K562 (cell line): ENCODE data around the gene BSN. TPM values are rescaled to one million over a fixed set of nuclear protein-coding genes. Genes with fewer than 3 reads are reported as not detected.

ENCODE experiments used
- ATF4 ChIP-seq: fragments of 450-650 bp; formaldehyde crosslinking; IDR thresholded peaks from 2 replicates; pipeline ENCODE4 v1.4.0; 2022; ENCODE audit warnings: mild to moderate bottlenecking, moderate library complexity
- FIP1L1 ChIP-seq: fragments of 200-400 bp; formaldehyde crosslinking; IDR thresholded peaks from 2 replicates; pipeline ENCODE4 v1.6.1; 2018; ENCODE audit warnings: mild to moderate bottlenecking, low read depth, low read length; ENCODE audit not compliant: poor library complexity, severe bottlenecking
- GTF3C2 ChIP-seq: IDR thresholded peaks from 3 replicates; pipeline ENCODE4 v1.6.1; 2011; ENCODE audit warnings: borderline replicate concordance, mild to moderate bottlenecking, moderate library complexity; ENCODE audit not compliant: insufficient read length; ENCODE audit errors: extremely low read depth
- HCFC1 ChIP-seq: IDR thresholded peaks from 2 replicates; pipeline ENCODE4 v1.6.1; 2012; ENCODE audit warnings: low read depth, low read length, improper control_type of control experiment
- KLF1 ChIP-seq: fragments of 450-650 bp; IDR thresholded peaks from 2 replicates; pipeline ENCODE4 v1.6.1; 2016; ENCODE audit warnings: missing genetic modification characterization, missing compliant biosample characterization
- NFE2 ChIP-seq: IDR thresholded peaks from 2 replicates; pipeline ENCODE4 v1.6.1; 2014; ENCODE audit warnings: antibody characterized with exemption, low read depth
- POLR2A ChIP-seq: fragments of 450-650 bp; conservative IDR thresholded peaks from 2 replicates; pipeline ENCODE4 v1.6.1; 2016
- RFX5 ChIP-seq: IDR thresholded peaks from 2 replicates; pipeline ENCODE4 v1.6.1; 2011; ENCODE audit warnings: low read depth, mild to moderate bottlenecking, improper control_type of control experiment, low read length
- RHOXF2B ChIP-seq: fragments of 250-450 bp; sonication (Bioruptor Pico); conservative IDR thresholded peaks from 2 replicates; pipeline ENCODE4 v1.5.1; 2021
- SPI1 ChIP-seq: IDR thresholded peaks from 2 replicates; pipeline ENCODE4 v1.6.1; 2011; ENCODE audit warnings: low read depth, low read length, control low read depth, borderline replicate concordance
- WHSC1 ChIP-seq: IDR thresholded peaks from one replicate; pipeline ENCODE4 v1.6.1; 2012; ENCODE audit warnings: low read length, control low read depth, inconsistent platforms
- ZNF76 ChIP-seq: fragments of 250-450 bp; sonication (Bioruptor Pico); IDR thresholded peaks from 2 replicates; pipeline ENCODE4 v1.4.0; 2020; ENCODE audit warnings: mild to moderate bottlenecking, moderate library complexity, borderline replicate concordance
- polyA plus RNA-seq, 8 experiments: library from polyadenylated mRNA; depleted of rRNA in 4 of 8; stranded (reverse) in 5 of 8; unstranded in 3 of 8; fragments of >200 nt; fragmentation: Nextera tagmentation in 2 of 8; fragmentation: Illumina TruSeq in 1 of 8; extraction: Ambion mirVana in 2 of 8; extraction: Trizol in 1 of 8; gene quantifications; 2 replicates each; pipeline versions ENCODE4 v1.2.1 to v1.2.3, GENCODE V29; 2011 to 2014; ENCODE audit warnings: inconsistent platforms in 1 of 8, missing spikeins in 1 of 8
- total RNA-seq, 7 experiments: library from RNA; depleted of rRNA in 6 of 7; stranded (reverse); fragments of >200 nt in 6 of 7; fragmentation: Illumina TruSeq in 2 of 7; extraction: Trizol in 2 of 7; gene quantifications; 2 replicates each; pipeline versions ENCODE4 v1.2.1 to v1.2.3, GENCODE V29; 2011 to 2021; ENCODE audit warnings: low replicate concordance in 1 of 7
- TF ChIP-seq, protein P1 (sequence below): fragments of 250-450 bp; sonication (Bioruptor Pico); IDR thresholded peaks from 2 replicates; pipeline ENCODE4 v1.4.0; 2020; ENCODE audit warnings: mild to moderate bottlenecking
- TF ChIP-seq, protein P2 (sequence below): sonication (generic); formaldehyde crosslinking; IDR thresholded peaks from 2 replicates; pipeline ENCODE4 v1.8.1; 2022; ENCODE audit warnings: missing genetic modification reagents

The BSN gene
- total and polyA plus RNA-seq, 9 of the 15 experiments (the other 6 are each of a cell fraction or from before 2014, with no cell fraction given): 0.03 to 1.5 (median 0.29) TPM

DNA sequence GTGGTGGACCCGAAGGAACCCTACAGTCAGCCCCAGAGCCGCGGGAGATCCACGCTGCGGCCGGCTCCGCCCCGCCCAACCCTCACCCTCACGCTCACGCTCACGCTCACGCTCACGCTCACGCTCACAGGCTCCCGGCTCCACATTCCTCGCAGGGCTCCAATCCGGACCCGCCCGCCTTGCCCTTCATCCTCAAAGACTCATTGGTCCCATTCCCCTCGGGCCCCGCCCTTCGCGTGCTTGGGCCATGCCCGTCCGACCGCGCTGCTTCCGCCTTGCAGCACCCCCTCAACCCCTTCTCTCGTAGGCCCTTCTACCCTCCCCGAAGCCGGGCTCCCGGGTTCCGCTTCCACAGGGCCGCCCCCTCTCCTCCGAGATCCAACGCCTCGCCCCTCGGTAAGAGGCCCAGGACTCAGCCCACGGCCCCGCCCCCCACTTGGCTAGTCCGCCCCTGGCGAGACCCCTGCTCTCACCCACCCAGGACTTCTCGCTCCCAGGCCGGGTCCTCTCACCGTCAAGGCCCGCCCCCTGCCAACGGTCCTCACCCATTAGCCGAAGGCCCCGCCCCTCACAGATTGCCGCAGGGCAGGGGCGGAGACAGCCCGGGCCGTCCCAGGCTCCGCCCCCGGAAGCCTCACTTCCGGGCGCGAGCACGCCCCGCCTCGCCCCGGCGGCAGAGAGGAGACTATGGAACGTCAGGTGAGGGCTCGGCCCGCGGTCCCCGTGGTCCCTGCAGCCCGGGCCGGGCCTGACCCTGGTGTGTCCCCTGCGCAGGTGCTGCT, 119.6 kb downstream of the BSN start, which contains the start of gene APEH (continued):
- TF ChIP-seq GTF3C2 (no peak), ATF4 (no peak), FIP1L1 (peak; percentile 64), WHSC1 (no peak), ZNF76 (no peak), KLF1 (no peak), NFE2 (no peak), SPI1 (0 out of 2 replicates have a peak, but pooled peaks have one; percentile 0), HCFC1 (peak; percentile 48; the same call in 1 of the 2 replicates), RHOXF2B (CRISPR knock-in tag) (no peak), POLR2A (peak; percentile 80), RFX5 (no peak)
- TF ChIP-seq, protein P1, sequence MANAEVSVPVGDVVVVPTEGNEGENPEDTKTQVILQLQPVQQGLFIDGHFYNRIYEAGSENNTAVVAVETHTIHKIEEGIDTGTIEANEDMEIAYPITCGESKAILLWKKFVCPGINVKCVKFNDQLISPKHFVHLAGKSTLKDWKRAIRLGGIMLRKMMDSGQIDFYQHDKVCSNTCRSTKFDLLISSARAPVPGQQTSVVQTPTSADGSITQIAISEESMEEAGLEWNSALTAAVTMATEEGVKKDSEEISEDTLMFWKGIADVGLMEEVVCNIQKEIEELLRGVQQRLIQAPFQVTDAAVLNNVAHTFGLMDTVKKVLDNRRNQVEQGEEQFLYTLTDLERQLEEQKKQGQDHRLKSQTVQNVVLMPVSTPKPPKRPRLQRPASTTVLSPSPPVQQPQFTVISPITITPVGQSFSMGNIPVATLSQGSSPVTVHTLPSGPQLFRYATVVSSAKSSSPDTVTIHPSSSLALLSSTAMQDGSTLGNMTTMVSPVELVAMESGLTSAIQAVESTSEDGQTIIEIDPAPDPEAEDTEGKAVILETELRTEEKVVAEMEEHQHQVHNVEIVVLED (CRISPR knock-in tag): peak; percentile 89
- TF ChIP-seq, protein P2, sequence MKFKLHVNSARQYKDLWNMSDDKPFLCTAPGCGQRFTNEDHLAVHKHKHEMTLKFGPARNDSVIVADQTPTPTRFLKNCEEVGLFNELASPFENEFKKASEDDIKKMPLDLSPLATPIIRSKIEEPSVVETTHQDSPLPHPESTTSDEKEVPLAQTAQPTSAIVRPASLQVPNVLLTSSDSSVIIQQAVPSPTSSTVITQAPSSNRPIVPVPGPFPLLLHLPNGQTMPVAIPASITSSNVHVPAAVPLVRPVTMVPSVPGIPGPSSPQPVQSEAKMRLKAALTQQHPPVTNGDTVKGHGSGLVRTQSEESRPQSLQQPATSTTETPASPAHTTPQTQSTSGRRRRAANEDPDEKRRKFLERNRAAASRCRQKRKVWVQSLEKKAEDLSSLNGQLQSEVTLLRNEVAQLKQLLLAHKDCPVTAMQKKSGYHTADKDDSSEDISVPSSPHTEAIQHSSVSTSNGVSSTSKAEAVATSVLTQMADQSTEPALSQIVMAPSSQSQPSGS (CRISPR knock-in tag): no peak
